Natural killer cell (primary cell): Measurements from ENCODE around the gene SHB. TPM values are rescaled to one million over a fixed set of nuclear protein-coding genes. Genes with fewer than 3 reads are reported as not detected.

Experiments
- ATAC-seq, 3 donors: fragments of 150-1000 bp in 2 of 3; fragments of 200-7000 bp in 1 of 3; cut with Tn5 transposase; 1 replicate in 1 of 3; 2 replicates in 2 of 3; pipeline ENCODE4 v1.10.0; 2021; ENCODE audit warnings: mild to moderate bottlenecking in 2 of 3, moderate library complexity in 2 of 3
- DNase-seq, 2 donors: peaks; one replicate each; pipeline versions ENCODE4 v3.0.0 to v3.0.0-alpha.2; 2013 to 2021; ENCODE audit warnings: mixed read lengths in 1 of 2
- H3K27ac ChIP-seq: one replicate; pipeline ENCODE4 v1.5.1; 2013; ENCODE audit warnings: mild to moderate bottlenecking, low read length
- H3K27me3 ChIP-seq: one replicate; pipeline ENCODE4 v1.6.1; 2013; ENCODE audit warnings: low read length; ENCODE audit not compliant: control insufficient read depth, insufficient read depth
- H3K36me3 ChIP-seq: one replicate; pipeline ENCODE4 v1.6.1; 2013; ENCODE audit warnings: low read length; ENCODE audit not compliant: control insufficient read depth, insufficient read depth
- H3K4me1 ChIP-seq: one replicate; pipeline ENCODE4 v1.6.1; 2013; ENCODE audit warnings: low read length; ENCODE audit not compliant: control insufficient read depth, insufficient read depth
- H3K4me3 ChIP-seq: one replicate; pipeline ENCODE4 v1.5.1; 2013; ENCODE audit warnings: low read length
- H3K9me3 ChIP-seq: one replicate; pipeline ENCODE4 v1.6.1; 2013; ENCODE audit warnings: low read length; ENCODE audit not compliant: control insufficient read depth, insufficient read depth
- H3K27ac Mint-ChIP-seq, 2 donors: one replicate each; pipeline ENCODE4 v1.8.0; 2022; ENCODE audit warnings: mild to moderate bottlenecking in 2 of 2, mixed read lengths in 2 of 2, moderate library complexity in 1 of 2
- H3K27me3 Mint-ChIP-seq, 2 donors: one replicate each; pipeline ENCODE4 v1.8.0; 2022; ENCODE audit warnings: low read depth in 2 of 2, mixed read lengths in 2 of 2
- H3K36me3 Mint-ChIP-seq: one replicate; pipeline ENCODE4 v1.8.0; 2022; ENCODE audit warnings: mixed read lengths
- H3K4me1 Mint-ChIP-seq, 2 donors: one replicate each; pipeline ENCODE4 v1.8.0; 2022; ENCODE audit warnings: mixed read lengths in 2 of 2
- H3K4me3 Mint-ChIP-seq: one replicate; pipeline ENCODE4 v1.8.0; 2022; ENCODE audit warnings: mild to moderate bottlenecking, moderate library complexity, mixed read lengths
- H3K9me3 Mint-ChIP-seq, 2 donors: one replicate each; pipeline ENCODE4 v1.8.0; 2022; ENCODE audit warnings: mixed read lengths in 2 of 2
- WGBS: methylation state at CpG from one replicate; pipeline ENCODE4 v1.1.7; 2013; ENCODE audit warnings: missing lambda C conversion rate; ENCODE audit not compliant: insufficient coverage; 5-methylcytosine and 5-hydroxymethylcytosine counted together
- intact Hi-C: fragments of 100-400 bp; cut with micrococcal nuclease; formaldehyde crosslinking; loops from one replicate; pipeline ENCODE4 v1.14.2; 2022
- total RNA-seq, 4 donors: library from RNA; stranded (reverse); fragments of 120-200 nt in 1 of 4; gene quantifications; one replicate each; pipeline versions ENCODE4 v1.2.3 to v1.2.4, GENCODE V29; 2013 to 2022
- TF ChIP-seq, protein P1 (sequence below): fragments of 200-600 bp; IDR thresholded peaks from one replicate; pipeline ENCODE4 v1.8.0; 2022; ENCODE audit warnings: antibody characterized with exemption

Gene SHB
- total RNA-seq, 3 donors from 2014 or later (not counting 1 experiment from before 2014, with no cell fraction given) = 2.7 to 7.1 (median 2.9) TPM

DNA sequence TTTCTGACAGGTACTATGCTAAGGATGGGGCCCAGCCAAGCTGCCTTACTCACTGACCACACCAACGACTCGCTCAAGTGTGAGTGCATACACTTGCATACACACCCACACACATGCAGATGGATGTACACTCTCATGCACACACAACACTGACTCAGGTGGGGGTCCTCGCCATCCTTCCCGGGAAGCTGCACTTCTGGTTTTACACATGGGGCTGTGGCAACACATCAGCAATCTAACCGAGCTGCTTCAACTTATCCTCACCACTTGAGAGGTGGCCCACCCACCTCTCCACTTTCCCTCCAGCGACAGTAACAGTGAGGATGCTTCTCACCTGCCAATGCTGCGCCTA, 97.9 kb downstream of the SHB start:
- Histone ChIP-seq H3K9me3 (no peaks in the 10 kb centered on the region), H3K27me3 (no peaks in the 10 kb centered on the region), H3K27ac (no peak overlapping the region), H3K4me3 (no peak overlapping the region), H3K36me3 (no peaks in the 10 kb centered on the region), H3K4me1 (no peaks in the 10 kb centered on the region)
- Mint-ChIP-seq H3K27ac (no peak overlapping the region), H3K36me3 (no peaks in the 10 kb centered on the region), H3K27me3 (no peaks in the 10 kb centered on the region), H3K4me3 (no peak overlapping the region), H3K4me1 (peaks cover 17 to 19% of the 10 kb centered on the region in 2 donors), H3K9me3 (no peaks in the 10 kb centered on the region)
- ATAC-seq = no peak
- no peak for DNase-seq
- TF ChIP-seq, protein P1, sequence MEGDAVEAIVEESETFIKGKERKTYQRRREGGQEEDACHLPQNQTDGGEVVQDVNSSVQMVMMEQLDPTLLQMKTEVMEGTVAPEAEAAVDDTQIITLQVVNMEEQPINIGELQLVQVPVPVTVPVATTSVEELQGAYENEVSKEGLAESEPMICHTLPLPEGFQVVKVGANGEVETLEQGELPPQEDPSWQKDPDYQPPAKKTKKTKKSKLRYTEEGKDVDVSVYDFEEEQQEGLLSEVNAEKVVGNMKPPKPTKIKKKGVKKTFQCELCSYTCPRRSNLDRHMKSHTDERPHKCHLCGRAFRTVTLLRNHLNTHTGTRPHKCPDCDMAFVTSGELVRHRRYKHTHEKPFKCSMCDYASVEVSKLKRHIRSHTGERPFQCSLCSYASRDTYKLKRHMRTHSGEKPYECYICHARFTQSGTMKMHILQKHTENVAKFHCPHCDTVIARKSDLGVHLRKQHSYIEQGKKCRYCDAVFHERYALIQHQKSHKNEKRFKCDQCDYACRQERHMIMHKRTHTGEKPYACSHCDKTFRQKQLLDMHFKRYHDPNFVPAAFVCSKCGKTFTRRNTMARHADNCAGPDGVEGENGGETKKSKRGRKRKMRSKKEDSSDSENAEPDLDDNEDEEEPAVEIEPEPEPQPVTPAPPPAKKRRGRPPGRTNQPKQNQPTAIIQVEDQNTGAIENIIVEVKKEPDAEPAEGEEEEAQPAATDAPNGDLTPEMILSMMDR = no peak
- WGBS = 85% methylated on average over 7 of the region's 7 CpGs
- intact Hi-C loops = no loop called here

DNA sequence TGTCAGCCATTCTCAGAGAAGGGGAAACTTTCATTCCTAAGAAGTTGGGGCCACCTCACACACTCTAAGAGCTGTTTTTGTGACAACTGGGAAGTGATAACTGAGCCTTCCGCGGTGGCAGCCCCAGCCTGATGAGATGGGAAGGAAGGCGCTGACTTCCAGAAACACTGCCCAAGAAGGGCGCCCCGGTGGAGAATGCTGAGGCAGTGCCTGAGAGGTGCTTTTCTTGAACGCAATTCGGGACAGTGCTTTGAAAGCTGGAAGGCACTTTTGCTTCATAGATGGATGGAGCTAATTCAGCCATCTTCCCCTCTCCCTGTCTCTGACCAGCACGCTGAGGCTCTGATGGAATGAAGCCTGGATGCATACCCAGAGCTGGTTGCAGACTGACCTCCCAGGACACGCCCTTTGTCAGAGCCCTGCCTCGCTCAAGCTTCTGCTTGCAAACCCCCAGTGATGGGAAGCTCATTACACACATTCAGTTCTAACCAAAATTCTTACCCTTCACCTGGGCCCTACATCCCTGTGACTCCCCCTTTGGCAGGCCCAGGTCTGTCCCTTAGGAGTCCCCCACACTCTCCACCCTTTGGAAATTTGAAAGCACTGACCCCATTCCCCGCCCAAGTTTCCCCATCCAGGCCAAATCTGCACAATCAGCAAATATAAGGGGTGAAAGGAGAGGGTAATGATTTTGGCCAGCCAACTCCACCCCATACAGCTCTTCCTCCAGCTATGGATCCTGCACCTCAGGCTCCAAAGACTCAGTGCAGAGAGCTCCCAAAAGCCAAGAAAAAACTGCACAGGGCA, 98.5 kb downstream of the SHB start:
- Histone ChIP-seq H3K27ac (no peak overlapping the region), H3K9me3 (no peaks in the 10 kb centered on the region), H3K4me1 (no peaks in the 10 kb centered on the region), H3K36me3 (no peaks in the 10 kb centered on the region), H3K27me3 (no peaks in the 10 kb centered on the region), H3K4me3 (no peak overlapping the region)
- Mint-ChIP-seq H3K4me3 (no peak overlapping the region), H3K27me3 (no peaks in the 10 kb centered on the region), H3K9me3 (no peaks in the 10 kb centered on the region), H3K4me1 (peaks cover 22 to 25% of the 10 kb centered on the region in 2 donors), H3K36me3 (no peaks in the 10 kb centered on the region), H3K27ac (no peak overlapping the region)
- DNase-seq = no peak
- intact Hi-C loops = no loop called here
- 82% methylated on average over 10 of the region's 11 CpGs for WGBS
- ATAC-seq = no peak
- TF ChIP-seq, protein P1 = no peak

DNA sequence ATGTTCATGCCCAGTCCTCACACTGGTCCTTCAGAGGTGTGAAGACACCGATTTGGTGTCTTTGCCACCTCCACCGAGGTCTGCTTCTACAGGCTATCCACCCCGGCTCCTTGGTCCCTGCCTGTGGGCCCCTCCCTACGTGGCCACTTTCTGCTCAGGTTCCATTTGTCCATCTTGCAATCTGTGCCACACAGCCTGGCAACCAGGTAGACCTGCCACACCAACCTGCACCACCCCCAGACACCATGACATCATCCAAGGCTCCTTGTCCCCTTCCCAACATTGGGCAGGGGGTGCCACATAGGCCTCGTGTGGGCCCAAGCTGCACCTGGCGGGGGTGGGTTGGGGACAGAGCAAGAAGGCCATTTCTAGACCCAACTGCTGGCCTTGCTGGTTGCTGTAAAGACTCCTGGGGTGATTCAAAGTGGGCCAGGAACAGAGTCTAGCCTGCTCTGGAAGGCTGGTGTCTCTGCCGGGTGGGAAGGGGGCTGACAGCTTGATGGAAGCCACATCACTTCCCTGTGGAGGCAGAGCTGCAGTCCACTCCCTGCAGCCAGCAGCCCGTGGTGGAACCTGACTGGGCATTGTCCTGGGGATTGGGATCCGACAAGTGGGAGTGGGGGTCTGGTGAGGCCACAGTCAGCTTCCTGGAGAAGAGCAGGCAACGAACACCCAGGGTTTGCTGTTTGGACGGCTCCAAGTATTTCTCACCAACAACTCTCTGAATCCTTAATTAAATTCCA, 99.3 kb downstream of the SHB start:
- no peaks in the 10 kb centered on the region for H3K9me3 Mint-ChIP-seq
- H3K4me3 Mint-ChIP-seq = no peak overlapping the region
- Histone ChIP-seq H3K36me3 (no peaks in the 10 kb centered on the region), H3K4me3 (no peak overlapping the region), H3K27me3 (no peaks in the 10 kb centered on the region), H3K27ac (no peak overlapping the region), H3K9me3 (no peaks in the 10 kb centered on the region), H3K4me1 (no peaks in the 10 kb centered on the region)
- peaks cover 29 to 32% of the 10 kb centered on the region in 2 donors for H3K4me1 Mint-ChIP-seq
- intact Hi-C loops = loop anchor here (10.0 kb wide), 1 partner anchor 95 kb away; the partner anchor contains the start of gene SHB
- no peaks in the 10 kb centered on the region for H3K36me3 Mint-ChIP-seq
- DNase-seq (no peak), ATAC-seq (no peak)
- WGBS = 74% methylated on average over 11 of the region's 11 CpGs
- H3K27ac Mint-ChIP-seq = no peak overlapping the region
- H3K27me3 Mint-ChIP-seq = no peaks in the 10 kb centered on the region
- TF ChIP-seq, protein P1 = no peak
